GM21737 (cell line): ENCODE data around the gene OIP5.
"Not testable (repeated sequence)": the region's sequence is repeated elsewhere in the genome, so short reads cannot be mapped to it uniquely, and the experiment has no call there.

Source experiments
- ATAC-seq: cut with Tn5 transposase; IDR thresholded peaks from one replicate; pipeline ENCODE4 v1.9.1; 2021; ENCODE audit warnings: mild to moderate bottlenecking, moderate library complexity; ENCODE audit not compliant: unreplicated experiment

The OIP5 gene

DNA sequence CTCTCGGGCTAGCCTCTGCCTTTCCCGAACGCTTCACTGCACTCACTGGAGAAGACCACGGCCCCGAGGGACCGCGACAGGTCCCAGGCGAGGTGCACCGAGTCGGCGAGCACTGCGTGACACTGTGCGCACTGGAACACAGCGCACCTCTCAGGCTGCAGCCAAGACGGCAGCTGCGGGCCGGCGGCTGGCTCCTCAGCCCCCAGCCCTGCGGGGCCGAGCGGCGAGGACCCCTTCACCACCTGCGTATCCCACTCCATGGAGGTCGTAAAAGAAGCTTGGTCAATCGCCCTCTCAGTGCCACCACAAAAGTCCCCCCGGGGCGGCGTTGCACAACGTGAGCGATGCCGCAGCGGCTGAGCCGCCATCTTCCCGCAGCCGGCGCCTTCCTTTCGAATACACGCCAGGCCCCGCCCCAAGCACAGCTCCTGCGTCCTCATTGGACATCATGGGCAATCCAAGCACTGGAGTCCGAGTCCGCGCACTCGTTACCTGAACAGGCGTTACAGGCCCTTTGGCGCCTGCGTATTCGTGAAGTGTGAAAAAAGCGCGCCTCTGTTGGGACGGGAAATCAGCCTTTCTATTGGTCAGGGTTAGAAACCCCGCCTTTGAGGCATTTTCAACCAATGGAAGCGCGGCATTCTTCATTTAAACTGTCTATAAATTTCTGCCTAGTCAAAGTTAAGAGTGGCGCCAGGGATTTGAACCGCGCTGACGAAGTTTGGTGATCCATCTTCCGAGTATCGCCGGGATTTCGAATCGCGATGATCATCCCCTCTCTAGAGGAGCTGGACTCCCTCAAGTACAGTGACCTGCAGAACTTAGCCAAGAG lies at the start of gene OIP5, which contains the start of gene NUSAP1:
OIP5 (minus strand) TSS at position 398 of the 832 bp plus-strand sequence; CDS start at position 368, 30 bp downstream.
NUSAP1 (plus strand) TSS at position 688 of the 832 bp plus-strand sequence; CDS start at position 765, 77 bp downstream.
- peak; percentile 87 for ATAC-seq

GRCh38 chr15:41377978-41378377 lies 45.6 kb upstream of the OIP5 start:
- ATAC-seq = no peak

- ATAC-seq = no peak
Measured at GRCh38 chr15:41367418-41367817, 35.0 kb upstream of the OIP5 start.

DNA sequence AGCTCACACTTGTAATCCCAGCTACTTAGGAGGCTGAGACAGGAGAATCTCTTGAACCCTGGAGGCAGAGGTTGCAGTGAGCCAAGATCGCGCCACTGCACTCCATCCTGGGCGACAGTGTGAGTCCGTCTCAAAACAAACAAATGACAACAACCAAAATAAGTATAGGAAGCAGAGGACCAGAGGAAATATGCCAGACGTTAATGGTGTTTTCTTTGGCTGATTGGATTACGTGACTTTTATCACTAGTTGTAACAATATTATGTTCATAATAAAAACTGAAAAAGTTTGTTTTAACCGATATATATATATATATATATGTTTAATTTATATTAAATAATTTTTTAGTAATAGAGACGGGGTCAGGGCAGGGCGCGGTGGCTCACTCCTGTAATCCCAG lies 22.0 kb upstream of the OIP5 start:
- ATAC-seq = no peak

- ATAC-seq = no peak
Measured at GRCh38 chr15:41350057-41350717, 17.8 kb upstream of the OIP5 start.

- ATAC-seq = no peak
Measured at GRCh38 chr15:41347236-41347635, 14.8 kb upstream of the OIP5 start.

GRCh38 chr15:41341519-41341918 lies 9.1 kb upstream of the OIP5 start:
- ATAC-seq = no peak

GRCh38 chr15:41340189-41340695 lies 7.9 kb upstream of the OIP5 start:
- ATAC-seq = no peak

DNA sequence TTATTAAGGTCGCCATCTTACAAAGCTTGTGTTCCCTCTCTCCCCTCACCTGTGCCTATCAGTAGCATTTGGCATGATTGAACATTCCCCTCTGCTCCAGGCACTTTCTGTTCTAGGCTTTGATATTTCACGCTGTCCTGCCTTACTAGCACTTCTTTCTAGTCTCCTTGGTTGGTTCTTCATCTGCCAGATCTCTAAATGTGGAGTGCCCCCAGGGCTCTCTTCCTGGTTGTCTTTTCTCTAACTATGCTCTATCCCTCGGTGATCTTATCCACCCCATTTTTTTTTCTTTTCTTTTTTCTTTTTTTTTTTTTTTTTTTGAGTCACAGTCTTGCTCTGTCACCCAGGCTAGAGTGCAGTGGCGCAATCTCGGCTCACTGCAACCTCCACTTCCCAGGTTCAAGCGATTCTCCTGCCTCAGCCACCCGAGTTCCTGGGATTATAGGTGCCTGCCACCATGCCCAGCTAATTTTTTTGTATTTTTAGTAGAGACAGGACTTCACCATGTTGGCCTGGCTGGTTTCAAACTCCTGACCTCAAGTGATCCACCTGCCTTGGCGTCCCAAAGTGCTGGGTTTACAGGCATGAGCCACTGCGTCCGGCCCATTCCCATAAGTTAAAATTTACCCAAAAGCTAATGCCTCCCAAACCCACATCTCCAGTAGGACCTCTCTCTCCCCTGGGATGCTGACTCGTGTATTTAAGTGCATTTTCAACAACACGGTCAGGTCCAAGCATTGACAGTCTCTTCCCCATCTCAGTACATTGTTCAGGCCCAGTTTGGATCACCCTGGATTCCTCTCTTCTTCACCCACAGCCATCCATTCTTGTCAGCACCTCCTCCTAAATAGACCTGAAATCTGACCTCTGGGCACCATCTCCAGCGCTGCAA lies 5.5 kb upstream of the OIP5 start:
- no peak for ATAC-seq

DNA sequence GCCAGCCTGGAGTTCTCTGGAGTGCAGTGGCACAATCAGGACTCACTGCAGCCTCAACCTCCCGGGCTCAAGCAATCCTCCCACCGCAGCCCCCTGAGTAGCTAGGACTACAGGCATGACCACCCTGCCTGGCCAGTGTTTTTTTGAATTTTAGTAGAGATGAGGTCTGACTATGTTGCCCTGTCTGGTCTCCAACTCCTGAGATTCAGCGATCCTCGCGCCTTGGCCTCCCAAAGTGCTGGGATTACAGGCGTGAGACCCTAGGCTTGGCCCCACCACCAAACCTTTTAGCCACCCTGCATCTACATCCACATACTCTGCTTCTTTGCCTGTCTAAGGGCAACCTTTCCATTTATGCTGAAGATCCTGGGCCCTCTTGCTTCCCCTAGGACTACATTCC lies 4.7 kb upstream of the OIP5 start:
- no peak for ATAC-seq

DNA sequence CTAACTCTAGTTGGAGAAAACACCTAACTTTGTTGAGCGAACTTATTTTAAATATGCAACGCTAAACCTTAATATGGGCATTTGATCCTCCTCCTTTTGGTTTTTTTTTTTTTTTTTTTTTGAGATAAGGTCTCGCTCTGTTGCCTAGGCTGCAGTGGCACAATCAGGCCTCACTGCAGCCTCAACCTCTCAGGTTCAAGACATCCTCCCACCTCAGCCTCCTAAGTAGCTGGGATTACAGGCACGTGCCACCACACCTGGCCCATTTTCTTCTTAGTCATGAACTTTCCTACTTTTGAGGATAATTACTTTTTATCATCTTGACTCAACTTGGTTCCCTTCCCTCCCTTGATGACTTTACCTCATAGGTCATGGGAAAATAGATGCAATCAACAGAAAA lies 4.2 kb upstream of the OIP5 start:
- ATAC-seq = no peak

- ATAC-seq = no peak
Measured at GRCh38 chr15:41334293-41335120, 2.1 kb upstream of the OIP5 start.

DNA sequence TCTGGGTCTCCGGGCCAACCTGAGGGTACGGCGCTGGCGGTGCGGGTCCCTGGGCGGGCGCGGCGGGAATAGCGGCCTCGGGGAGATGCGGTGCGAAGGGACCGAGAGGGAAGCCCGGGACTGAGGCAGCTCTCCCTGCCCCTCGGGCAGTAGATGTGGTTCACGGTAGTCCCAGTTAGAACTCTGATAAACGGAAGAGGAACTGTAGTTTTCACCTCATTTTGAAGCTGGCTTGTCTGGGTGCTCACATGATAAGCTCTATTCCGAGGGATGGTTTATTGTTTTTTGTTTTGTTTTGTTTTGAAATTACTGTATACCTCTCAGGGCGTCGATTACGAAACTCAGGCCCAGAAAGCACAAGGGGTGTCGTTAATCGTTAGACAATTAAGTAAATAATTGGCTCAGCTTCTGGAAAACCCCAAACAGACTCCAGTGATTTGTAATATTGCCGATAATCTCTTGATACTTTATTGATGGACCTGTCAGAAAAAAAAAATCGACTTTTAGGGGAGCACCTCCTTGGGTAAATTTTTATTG lies 703 bp upstream of the OIP5 start:
- peak; percentile 26 for ATAC-seq

DNA sequence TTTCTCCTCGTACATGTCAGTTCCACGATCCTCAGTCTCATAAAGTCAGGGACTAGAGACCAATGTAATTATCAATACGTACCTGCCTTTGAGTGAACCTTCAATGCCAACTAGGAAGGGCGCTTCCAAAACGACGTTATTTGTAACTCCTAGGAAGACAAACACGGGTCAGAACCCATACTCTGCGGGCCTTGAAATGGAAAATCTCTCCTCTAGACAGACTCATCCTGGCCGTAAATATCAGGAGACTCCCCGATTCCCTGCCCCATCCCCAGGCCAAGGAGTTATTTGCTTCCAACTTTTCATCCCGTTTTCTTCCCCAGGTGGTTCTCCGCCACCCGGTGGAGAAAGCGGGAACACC lies 578 bp downstream of the OIP5 start:
- no peak for ATAC-seq

DNA sequence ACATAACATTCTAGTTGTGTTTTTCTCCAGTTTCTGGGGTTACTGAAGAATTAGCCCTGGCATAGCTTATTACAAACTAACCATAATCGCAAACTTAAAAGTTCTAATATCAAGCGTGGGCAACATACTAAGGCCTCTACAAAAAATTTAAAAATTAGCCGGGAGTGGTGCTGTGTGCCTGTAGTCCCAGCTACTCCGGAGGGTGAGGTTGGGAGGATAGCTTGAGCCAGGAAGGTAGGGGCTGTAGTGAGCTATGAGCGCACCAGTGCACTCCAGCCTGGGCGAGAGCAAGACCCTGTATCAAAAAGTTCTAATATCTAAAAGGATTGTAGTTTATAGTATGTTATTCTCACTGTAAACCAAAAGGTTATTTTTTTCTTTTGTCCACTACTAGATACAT lies 1.1 kb downstream of the OIP5 start:
- no peak for ATAC-seq

- no peak for ATAC-seq
Measured at GRCh38 chr15:41323611-41324010, 8.8 kb downstream of the OIP5 start.

GRCh38 chr15:41320805-41321330 lies 11.5 kb downstream of the OIP5 start:
- not testable (repeated sequence) for ATAC-seq

DNA sequence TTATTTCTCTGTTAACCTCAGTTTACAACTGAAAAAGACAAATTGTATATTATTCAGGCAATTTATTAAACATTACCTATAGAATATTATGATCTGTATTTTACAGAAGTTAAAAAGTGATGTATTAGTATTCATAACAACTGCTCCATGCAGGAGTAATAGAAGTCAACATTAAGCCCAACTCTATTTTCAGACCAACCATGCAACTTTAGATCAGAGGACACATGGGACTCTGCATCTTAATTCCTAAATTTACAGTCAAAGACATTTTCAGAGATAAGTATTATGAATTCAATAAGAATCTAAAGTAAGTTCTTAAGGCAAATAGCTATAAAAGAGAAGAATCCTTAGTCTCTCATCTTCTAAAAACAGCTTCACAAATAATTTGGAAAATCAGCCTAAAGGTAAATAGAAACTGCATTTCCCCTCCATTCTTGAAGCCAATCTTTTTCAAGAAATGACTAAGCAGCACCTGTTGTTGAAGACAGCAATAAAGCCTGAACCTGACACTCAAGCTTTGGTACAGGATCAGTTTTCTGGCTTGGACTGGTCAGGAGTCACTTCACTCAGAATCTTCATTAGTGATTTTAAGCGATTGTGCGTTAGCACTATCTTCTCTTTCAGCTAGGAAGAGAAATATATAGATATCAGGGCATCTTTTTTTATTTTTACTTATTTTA lies 23.0 kb downstream of the OIP5 start:
- no peak for ATAC-seq

GRCh38 chr15:41307679-41308078 lies 24.7 kb downstream of the OIP5 start:
- ATAC-seq = no peak
